D721Med (cell line): ENCODE results near the gene ZNF565.

Experiments used
- DNase-seq: peaks from one replicate; pipeline ENCODE4 v3.0.0; 2011; ENCODE audit warnings: low spot score; ENCODE audit not compliant: insufficient read length
- FAIRE-seq: peaks from 2 replicates; lab custom pipeline; 2011; peaks lifted over from hg19 to GRCh38; lab: Jason Lieb, UNC
- TF ChIP-seq, protein P1 (sequence below): IDR thresholded peaks from 2 replicates; pipeline ENCODE4 v1.5.1; 2012; ENCODE audit warnings: mild to moderate bottlenecking, control low read depth; ENCODE audit not compliant: insufficient read depth; ENCODE audit errors: missing control alignments

The ZNF565 gene

DNA sequence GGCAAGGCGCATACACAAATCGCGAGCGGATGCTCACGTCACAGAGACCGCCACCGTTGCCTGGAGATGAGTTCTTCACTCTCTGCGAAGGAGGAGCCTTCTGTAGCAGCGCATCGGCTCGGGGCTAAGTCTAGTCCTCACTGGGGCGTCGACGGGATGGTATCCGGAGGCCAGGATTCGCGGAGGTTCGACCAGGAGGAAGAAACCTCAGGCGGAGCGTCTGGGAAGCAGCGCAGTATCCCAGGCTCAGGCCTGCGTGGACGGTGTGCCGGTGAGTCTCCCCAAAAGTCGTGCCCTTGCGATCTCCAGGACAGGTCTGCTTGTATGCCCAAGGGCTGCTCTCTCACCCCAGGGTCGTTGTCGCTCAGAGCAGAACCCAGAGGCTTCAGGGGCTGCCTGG, 40.9 kb upstream of the ZNF565 start:
- TF ChIP-seq, protein P1, sequence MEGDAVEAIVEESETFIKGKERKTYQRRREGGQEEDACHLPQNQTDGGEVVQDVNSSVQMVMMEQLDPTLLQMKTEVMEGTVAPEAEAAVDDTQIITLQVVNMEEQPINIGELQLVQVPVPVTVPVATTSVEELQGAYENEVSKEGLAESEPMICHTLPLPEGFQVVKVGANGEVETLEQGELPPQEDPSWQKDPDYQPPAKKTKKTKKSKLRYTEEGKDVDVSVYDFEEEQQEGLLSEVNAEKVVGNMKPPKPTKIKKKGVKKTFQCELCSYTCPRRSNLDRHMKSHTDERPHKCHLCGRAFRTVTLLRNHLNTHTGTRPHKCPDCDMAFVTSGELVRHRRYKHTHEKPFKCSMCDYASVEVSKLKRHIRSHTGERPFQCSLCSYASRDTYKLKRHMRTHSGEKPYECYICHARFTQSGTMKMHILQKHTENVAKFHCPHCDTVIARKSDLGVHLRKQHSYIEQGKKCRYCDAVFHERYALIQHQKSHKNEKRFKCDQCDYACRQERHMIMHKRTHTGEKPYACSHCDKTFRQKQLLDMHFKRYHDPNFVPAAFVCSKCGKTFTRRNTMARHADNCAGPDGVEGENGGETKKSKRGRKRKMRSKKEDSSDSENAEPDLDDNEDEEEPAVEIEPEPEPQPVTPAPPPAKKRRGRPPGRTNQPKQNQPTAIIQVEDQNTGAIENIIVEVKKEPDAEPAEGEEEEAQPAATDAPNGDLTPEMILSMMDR, result no peak
- FAIRE-seq (no peak), DNase-seq (no peak)

DNA sequence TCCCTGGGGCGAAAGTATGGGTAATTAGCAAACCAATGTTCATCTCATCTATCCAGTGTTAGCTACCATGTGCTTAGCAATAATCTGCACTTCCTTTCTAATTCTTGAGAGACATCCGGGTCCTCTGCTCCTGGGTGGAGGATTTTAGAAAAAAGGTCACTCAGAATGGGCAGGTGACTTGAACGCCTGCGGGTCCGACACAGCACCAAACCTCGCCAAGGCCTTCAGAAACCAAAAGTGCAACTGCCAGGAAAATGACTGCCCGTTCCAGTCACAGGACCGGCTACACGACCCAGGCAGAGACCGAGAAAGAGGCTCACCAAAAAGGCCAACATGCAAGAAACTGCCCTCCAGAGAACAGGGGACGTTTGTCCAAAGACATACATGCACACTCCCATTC, 40.4 kb upstream of the ZNF565 start:
- FAIRE-seq (no peak), DNase-seq (no peak)
- TF ChIP-seq, protein P1, result no peak

DNA sequence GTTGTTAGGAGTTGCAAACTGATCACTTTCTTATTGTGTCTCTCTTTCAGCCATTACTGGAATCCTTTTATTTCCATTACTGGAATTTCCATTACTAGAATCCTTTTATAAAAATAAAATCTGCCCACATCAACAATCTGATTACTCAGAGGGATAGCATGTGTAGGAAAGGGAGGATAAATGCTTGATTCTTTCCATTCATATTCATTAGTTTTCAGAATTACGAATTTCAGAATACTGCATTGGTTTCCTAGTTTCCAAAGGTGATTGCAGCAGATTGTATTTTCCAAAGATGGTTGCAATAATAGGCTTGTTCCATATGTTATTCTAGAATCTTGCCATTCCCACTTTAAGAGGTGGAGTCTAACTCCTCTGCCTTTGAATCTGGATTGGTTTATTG, 37.6 kb upstream of the ZNF565 start:
- TF ChIP-seq, protein P1, result no peak
- FAIRE-seq (peak; percentile 63), DNase-seq (no peak)

DNA sequence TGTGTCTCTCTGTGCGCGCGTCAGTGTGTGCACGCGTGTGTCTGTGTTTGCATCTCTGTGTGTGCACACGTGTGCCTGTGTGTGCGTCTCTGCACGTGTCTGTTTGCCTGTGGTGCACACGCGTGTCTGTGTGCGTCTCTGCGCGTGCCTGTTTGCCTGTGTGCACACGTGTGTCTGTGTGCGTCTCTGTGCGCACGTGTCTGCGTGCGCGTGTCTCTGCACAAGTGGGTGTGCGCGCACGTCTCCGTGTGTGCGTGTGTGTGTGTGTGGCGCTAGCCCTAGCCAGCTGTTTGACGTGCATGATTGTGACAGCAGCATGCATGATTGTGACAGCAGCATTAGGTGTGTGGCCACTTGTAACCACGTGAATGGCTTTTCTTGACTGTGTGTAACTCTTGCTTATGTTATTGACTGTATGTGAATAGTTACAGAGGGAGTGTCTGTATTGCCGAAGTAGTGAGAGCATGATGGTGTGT, 31.6 kb upstream of the ZNF565 start:
- FAIRE-seq, result peak; percentile 32
- TF ChIP-seq, protein P1, result no peak
- no peak for DNase-seq

DNA sequence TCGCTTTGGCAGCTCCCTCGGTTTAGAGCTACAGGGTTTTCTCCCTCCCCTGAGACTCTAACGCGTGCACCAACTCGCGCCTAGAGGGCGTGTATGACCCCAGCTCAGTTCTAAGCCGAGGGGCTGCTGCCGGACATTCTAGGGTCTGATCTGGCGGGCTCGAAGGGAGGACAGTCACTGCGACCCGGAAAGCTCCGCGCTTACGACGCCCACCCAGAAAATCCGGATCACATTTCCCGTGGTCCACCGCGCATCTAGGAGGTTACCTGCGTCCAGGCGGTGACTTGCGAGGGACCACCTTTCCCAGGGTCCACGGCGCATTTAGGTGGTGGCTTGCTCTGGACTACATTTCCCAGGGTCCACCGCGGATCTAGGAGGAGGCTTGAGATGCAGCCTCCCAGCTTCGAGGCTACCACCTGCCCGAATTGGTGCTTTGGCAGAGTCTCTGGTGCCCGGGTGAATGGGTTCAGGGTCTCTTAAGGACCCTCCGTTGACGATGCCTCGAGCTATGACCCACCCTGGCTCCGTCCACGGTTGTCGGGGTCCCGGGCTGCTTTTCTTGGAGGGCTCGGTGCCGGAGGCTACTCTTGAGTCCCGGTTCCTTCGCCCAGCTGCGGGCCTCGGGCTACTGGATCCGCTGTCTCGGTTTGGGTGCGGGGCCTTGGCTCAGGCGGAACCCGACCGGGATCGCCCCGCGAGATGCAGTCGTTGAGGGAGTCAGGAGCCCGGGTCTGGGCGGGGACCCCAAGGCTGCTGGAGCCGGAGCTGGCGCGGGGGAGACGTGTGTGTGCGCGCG, 30.9 kb upstream of the ZNF565 start:
- no peak for FAIRE-seq
- TF ChIP-seq, protein P1, result no peak
- peak; percentile 83 for DNase-seq

DNA sequence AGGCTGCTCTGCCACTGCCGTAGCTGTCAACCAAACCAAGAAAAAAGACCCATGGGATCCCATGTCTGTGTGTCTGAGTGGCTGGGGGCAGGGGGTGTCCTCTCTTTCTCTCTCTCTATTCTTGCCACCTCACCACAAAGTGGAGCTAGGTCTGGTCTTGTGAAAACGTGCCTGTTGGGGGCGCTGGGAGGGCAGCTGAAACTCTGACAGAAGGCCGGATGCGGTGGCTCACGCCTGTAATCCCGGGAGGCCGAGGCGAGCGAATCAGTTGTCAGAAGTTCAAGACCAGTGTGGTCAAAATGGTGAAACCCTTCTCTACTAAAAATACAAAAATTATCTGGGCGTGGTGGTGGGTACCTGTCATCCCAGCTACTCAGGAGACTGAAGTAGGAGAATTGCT, 29.6 kb upstream of the ZNF565 start:
- FAIRE-seq (no peak), DNase-seq (no peak)
- TF ChIP-seq, protein P1, result no peak

DNA sequence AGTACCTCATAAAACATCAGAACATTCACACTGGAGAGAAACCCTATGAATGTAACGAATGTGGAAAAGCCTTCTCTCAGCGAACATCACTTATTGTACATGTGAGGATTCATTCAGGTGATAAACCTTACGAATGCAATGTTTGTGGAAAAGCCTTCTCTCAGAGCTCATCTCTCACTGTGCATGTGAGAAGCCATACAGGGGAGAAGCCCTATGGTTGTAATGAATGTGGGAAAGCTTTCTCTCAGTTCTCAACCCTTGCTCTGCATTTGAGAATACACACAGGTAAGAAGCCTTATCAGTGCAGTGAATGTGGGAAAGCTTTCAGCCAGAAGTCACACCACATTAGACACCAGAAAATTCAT, 22.5 kb upstream of the ZNF565 start:
- DNase-seq (no peak), FAIRE-seq (no peak)
- TF ChIP-seq, protein P1, result no peak
